Stomach (tissue), 9 donors: Measurements from ENCODE around the gene ARID5B. TPM values are rescaled to one million over a fixed set of nuclear protein-coding genes. Genes with fewer than 3 reads are reported as not detected.

ENCODE experiments used
- DNase-seq, 2 donors: peaks; one replicate each; pipeline versions ENCODE4 v3.0.0 to v3.0.0-alpha.2; 2013 to 2019
- H3K27ac ChIP-seq, 5 donors: fragments of 200-600 bp in 4 of 5; sonication (generic) in 4 of 5; one replicate each; pipeline ENCODE4 v1.5.1; 2013 to 2019; ENCODE audit warnings: mild to moderate bottlenecking in 1 of 5, moderate library complexity in 1 of 5
- H3K27me3 ChIP-seq, 3 donors: fragments of 200-600 bp; sonication (generic); one replicate each; pipeline ENCODE4 v1.5.1; 2017 to 2019; ENCODE audit warnings: mixed run types in 1 of 3
- H3K36me3 ChIP-seq, 4 donors: fragments of 200-600 bp; sonication (generic); 1 replicate in 3 of 4; 2 replicates in 1 of 4; pipeline ENCODE4 v1.5.1; 2016 to 2019
- H3K4me1 ChIP-seq, 4 donors: fragments of 200-600 bp; sonication (generic); one replicate each; pipeline ENCODE4 v1.5.1; 2016 to 2019
- H3K4me3 ChIP-seq, 4 donors: fragments of 200-600 bp; sonication (generic) in 3 of 4; one replicate each; pipeline ENCODE4 v1.5.1; 2016 to 2019; ENCODE audit warnings: mild to moderate bottlenecking in 1 of 4
- H3K9me3 ChIP-seq, 4 donors: fragments of 200-600 bp; sonication (generic); one replicate each; pipeline ENCODE4 v1.5.1; 2016 to 2019
- EP300 ChIP-seq: sonication (generic); formaldehyde crosslinking; IDR thresholded peaks from one replicate; pipeline ENCODE4 v1.6.1; 2017; ENCODE audit warnings: antibody characterized with exemption
- POLR2A ChIP-seq, 4 donors: fragments of 450-650 bp; IDR thresholded peaks; one replicate each; pipeline ENCODE4 v1.6.1; 2016; ENCODE audit warnings: antibody characterized with exemption in 4 of 4, control low read depth in 2 of 4, mild to moderate bottlenecking in 1 of 4, moderate library complexity in 1 of 4
- POLR2AphosphoS5 ChIP-seq, 3 donors: sonication (generic); formaldehyde crosslinking; IDR thresholded peaks; one replicate each; pipeline ENCODE4 v1.6.1; 2016; ENCODE audit warnings: antibody characterized with exemption in 3 of 3
- WGBS, 5 donors: extraction: QIAGEN DNeasy Blood & Tissue Kit in 3 of 5; methylation state at CpG; one replicate each; pipeline versions ENCODE4 v1.1.5 to v1.1.7; 2013 to 2018; 5-methylcytosine and 5-hydroxymethylcytosine counted together
- intact Hi-C: fragments of 100-400 bp; cut with DNase I; formaldehyde crosslinking; loops from one replicate; pipeline ENCODE4 v1.15.1; 2023; ENCODE audit warnings: low total_unique reads
- polyA plus RNA-seq, 3 donors: library from polyadenylated mRNA; stranded (reverse); fragments of 200-250 nt; gene quantifications; one replicate each; pipeline ENCODE4 v1.2.3, GENCODE V29; 2013
- total RNA-seq, 5 donors: library from RNA; depleted of rRNA; stranded (reverse); fragments of >200 nt; gene quantifications; one replicate each; pipeline versions ENCODE4 v1.1.0 to v1.2.3, GENCODE V29; 2014 to 2016
- TF ChIP-seq, protein P1 (sequence below), 7 experiments: fragments of 450-650 bp in 4 of 7; fragments of 200-600 bp in 3 of 7; sonication (generic) in 3 of 7; IDR thresholded peaks; one replicate each; pipeline ENCODE4 v1.5.1; 2016 to 2019; ENCODE audit warnings: antibody characterized with exemption in 7 of 7, control low read depth in 2 of 7, mild to moderate bottlenecking in 1 of 7
- donor health status: healthy with polysubstance abuse.
- donor health status: Bipolar disorder and iron deficiency.
- donor health status: healthy.

ARID5B gene
- total and polyA plus RNA-seq, 8 donors = 5.4 to 64.2 (median 11.9) TPM

DNA sequence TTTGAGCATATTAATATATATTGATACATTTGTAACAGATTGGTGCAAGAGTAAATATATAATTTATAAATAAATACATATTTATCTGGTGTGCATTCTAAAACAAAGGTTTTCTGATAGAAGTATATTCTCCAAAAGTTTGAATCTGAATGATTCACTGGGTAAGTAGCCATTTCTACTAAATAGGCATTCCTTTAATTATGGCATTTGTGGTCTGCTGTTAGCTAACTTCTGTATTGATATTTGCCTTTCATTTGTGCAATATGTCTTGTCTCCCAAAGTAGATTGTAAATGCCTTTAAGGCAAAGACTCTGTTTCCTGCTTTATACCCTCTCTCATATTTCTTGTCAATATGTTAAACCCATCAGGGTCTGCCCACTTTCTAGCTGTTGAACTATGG lies 11.1 kb upstream of the ARID5B start:
- H3K36me3 ChIP-seq = no peaks in the 10 kb centered on the region
- H3K4me1 ChIP-seq = no peaks in the 10 kb centered on the region
- no peak for TF ChIP-seq POLR2AphosphoS5 (IDR thresholded peaks at IDR 0.05)
- no peak for TF ChIP-seq POLR2A (IDR thresholded peaks at IDR 0.05)
- no peak for TF ChIP-seq EP300
- TF ChIP-seq, protein P1, sequence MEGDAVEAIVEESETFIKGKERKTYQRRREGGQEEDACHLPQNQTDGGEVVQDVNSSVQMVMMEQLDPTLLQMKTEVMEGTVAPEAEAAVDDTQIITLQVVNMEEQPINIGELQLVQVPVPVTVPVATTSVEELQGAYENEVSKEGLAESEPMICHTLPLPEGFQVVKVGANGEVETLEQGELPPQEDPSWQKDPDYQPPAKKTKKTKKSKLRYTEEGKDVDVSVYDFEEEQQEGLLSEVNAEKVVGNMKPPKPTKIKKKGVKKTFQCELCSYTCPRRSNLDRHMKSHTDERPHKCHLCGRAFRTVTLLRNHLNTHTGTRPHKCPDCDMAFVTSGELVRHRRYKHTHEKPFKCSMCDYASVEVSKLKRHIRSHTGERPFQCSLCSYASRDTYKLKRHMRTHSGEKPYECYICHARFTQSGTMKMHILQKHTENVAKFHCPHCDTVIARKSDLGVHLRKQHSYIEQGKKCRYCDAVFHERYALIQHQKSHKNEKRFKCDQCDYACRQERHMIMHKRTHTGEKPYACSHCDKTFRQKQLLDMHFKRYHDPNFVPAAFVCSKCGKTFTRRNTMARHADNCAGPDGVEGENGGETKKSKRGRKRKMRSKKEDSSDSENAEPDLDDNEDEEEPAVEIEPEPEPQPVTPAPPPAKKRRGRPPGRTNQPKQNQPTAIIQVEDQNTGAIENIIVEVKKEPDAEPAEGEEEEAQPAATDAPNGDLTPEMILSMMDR (IDR thresholded peaks at IDR 0.05) = no peak
- no peaks in the 10 kb centered on the region for H3K27me3 ChIP-seq
- no peaks in the 10 kb centered on the region for H3K9me3 ChIP-seq
- H3K27ac ChIP-seq = no peak overlapping the region
- no peak overlapping the region for H3K4me3 ChIP-seq
- DNase-seq = no peak
- intact Hi-C loops = no loop called here

DNA sequence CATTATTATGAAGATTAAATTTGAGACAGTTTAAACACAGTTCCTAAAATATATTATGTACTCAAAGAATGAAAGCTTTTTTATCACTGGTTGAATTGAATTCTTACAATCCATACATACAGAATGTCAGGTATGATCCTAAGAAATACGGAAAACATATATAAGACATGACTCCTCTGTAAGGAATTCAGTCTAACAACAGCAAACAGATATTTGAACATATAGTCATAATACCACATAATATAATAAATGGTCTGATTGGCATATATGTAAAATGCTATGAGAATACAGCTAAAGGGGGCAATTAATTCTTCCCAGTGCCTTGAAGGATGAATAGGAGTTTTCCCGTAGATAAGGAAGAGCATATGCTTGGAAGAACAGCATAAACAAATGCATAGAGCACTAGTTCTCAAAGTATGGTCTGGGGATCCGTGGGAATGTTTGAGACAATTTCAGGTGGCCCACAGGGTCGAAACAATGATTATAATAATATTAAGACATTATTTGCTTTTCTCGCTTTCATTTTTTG lies 10.6 kb upstream of the ARID5B start:
- no peak for DNase-seq
- WGBS, 5 donors = 90 to 92% (median 91%) methylated on average over 5 of the region's 5 CpGs
- H3K27ac ChIP-seq = no peak overlapping the region
- H3K27me3 ChIP-seq = no peaks in the 10 kb centered on the region
- H3K9me3 ChIP-seq = no peaks in the 10 kb centered on the region
- intact Hi-C loops = no loop called here
- H3K4me3 ChIP-seq = no peak overlapping the region
- H3K4me1 ChIP-seq = no peaks in the 10 kb centered on the region
- TF ChIP-seq, protein P1 (IDR thresholded peaks at IDR 0.05) = no peak
- TF ChIP-seq POLR2AphosphoS5 (IDR thresholded peaks at IDR 0.05) = no peak
- no peak for TF ChIP-seq EP300
- H3K36me3 ChIP-seq = no peaks in the 10 kb centered on the region

DNA sequence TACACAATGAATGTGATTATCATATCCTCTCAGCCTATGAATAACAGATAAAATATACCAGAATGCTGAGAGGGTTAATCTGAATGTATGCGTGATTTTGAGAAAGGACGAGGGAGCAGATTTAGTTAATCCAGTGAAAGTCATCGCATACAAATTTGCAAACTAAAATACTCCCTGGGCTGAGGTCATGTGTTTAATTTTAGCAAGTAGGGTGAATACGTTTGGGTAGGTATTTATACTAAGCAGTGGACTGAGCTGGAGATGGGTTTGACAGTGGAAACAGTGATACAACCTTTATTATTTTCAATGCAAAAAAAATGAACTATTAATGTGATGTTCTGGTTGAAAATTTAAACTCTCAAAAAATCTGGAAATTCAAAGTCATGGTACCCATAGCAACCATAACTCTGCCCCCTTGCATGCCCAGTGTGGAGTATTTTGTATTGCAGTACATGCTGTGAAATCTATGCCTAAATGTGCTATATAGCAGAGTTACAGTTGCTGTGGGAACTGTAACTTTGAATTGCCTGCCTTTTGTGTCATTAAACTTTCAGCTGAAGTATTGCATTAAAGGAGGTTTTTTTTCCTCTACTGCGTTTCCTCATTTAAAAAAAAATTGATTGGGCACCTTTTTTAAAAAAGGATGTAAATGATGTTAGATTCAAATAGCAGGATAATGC lies 9.5 kb upstream of the ARID5B start:
- H3K4me1 ChIP-seq = peaks cover under 1 to 5% (median 3%) of the 10 kb centered on the region in 4 donors
- TF ChIP-seq POLR2AphosphoS5 (IDR thresholded peaks at IDR 0.05) = no peak
- TF ChIP-seq, protein P1 (IDR thresholded peaks at IDR 0.05) = no peak
- no peak for TF ChIP-seq POLR2A (IDR thresholded peaks at IDR 0.05)
- no peak for TF ChIP-seq EP300
- no peaks in the 10 kb centered on the region for H3K27me3 ChIP-seq
- 62 to 79% (median 73%) methylated on average over 5 of the region's 5 CpGs for WGBS, 5 donors
- no peak overlapping the region for H3K4me3 ChIP-seq
- no peak overlapping the region for H3K27ac ChIP-seq
- DNase-seq = no peak
- H3K9me3 ChIP-seq = no peaks in the 10 kb centered on the region
- intact Hi-C loops = no loop called here
- H3K36me3 ChIP-seq = no peaks in the 10 kb centered on the region

DNA sequence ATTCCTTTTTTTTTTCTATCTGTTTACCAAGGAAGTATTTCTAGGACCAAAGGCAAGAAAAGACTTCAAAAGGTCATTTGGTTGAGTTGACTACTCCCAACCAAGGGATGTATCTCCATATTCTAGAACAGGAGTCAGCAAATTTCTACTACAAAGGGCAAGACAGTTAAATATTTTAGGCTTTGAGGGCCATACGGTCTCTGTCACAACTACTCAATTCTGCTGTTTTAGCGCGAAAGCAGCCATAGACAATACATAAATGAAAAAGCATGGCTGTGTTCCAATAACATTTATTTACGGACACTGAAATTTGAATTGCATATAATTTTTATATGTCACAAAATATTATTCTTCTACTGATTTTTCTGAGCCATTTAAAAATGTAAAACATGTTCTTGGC lies 8.5 kb upstream of the ARID5B start:
- WGBS, 5 donors = 92 to 97% (median 96%) methylated on average over 4 of the region's 4 CpGs
- no peaks in the 10 kb centered on the region for H3K36me3 ChIP-seq
- no peak for DNase-seq
- no peak overlapping the region for H3K27ac ChIP-seq
- H3K27me3 ChIP-seq = no peaks in the 10 kb centered on the region
- peaks cover 9 to 15% (median 12%) of the 10 kb centered on the region in 4 donors for H3K4me1 ChIP-seq
- H3K9me3 ChIP-seq = no peaks in the 10 kb centered on the region
- intact Hi-C loops = no loop called here
- H3K4me3 ChIP-seq = no peak overlapping the region
- no peak for TF ChIP-seq POLR2AphosphoS5 (IDR thresholded peaks at IDR 0.05)
- TF ChIP-seq POLR2A (IDR thresholded peaks at IDR 0.05) = no peak
- TF ChIP-seq EP300 = no peak
- TF ChIP-seq, protein P1 (IDR thresholded peaks at IDR 0.05) = no peak
